GM23338 (cell line): ENCODE results near the gene ABCA4. TPM values are rescaled to one million over a fixed set of nuclear protein-coding genes. Genes with fewer than 3 reads are reported as not detected.

Experiments
- ATAC-seq: fragments of 200-7000 bp; cut with Tn5 transposase; 3 replicates; pipeline ENCODE4 v1.9.1; 2020
- DNase-seq: peaks from one replicate; pipeline ENCODE4 v3.0.0-alpha.2; 2015; ENCODE audit warnings: low spot score
- H2AFZ ChIP-seq: fragments of 200-600 bp; sonication (generic); 2 replicates; pipeline ENCODE4 v1.8.0; 2016; ENCODE audit warnings: antibody characterized with exemption, mild to moderate bottlenecking, moderate library complexity
- H3F3A ChIP-seq: fragments of 200-600 bp; sonication (generic); replicated peaks from 2 replicates; pipeline ENCODE4 v1.8.0; 2017; ENCODE audit warnings: antibody characterized with exemption, mixed run types, low read depth
- H3K27ac ChIP-seq: fragments of 200-600 bp; sonication (generic); 2 replicates; pipeline ENCODE4 v1.6.1; 2016; ENCODE audit warnings: low read depth
- H3K27me3 ChIP-seq: fragments of 200-600 bp; sonication (generic); 2 replicates; pipeline ENCODE4 v1.8.0; 2016; ENCODE audit warnings: mild to moderate bottlenecking, mixed run types, moderate library complexity; ENCODE audit not compliant: insufficient read depth
- H3K36me3 ChIP-seq: fragments of 200-600 bp; sonication (generic); 2 replicates; pipeline ENCODE4 v1.8.0; 2016; ENCODE audit warnings: mild to moderate bottlenecking; ENCODE audit not compliant: insufficient read depth
- H3K4me1 ChIP-seq: fragments of 200-600 bp; sonication (generic); 2 replicates; pipeline ENCODE4 v1.8.0; 2016; ENCODE audit warnings: mild to moderate bottlenecking, moderate library complexity; ENCODE audit not compliant: insufficient read depth
- H3K4me2 ChIP-seq: fragments of 200-600 bp; sonication (generic); 2 replicates; pipeline ENCODE4 v1.7.1; 2017; ENCODE audit warnings: mixed run types
- H3K4me3 ChIP-seq: fragments of 200-600 bp; sonication (generic); 2 replicates; pipeline ENCODE4 v1.6.1; 2016; ENCODE audit warnings: mixed run types
- H3K79me2 ChIP-seq: fragments of 200-600 bp; sonication (generic); replicated peaks from 2 replicates; pipeline ENCODE4 v1.8.0; 2017; ENCODE audit warnings: mild to moderate bottlenecking; ENCODE audit not compliant: insufficient read depth
- H3K9me2 ChIP-seq: fragments of 200-600 bp; sonication (generic); 2 replicates; pipeline ENCODE4 v1.8.0; 2017; ENCODE audit not compliant: insufficient read depth
- H4K20me1 ChIP-seq: fragments of 200-600 bp; sonication (generic); replicated peaks from 2 replicates; pipeline ENCODE4 v1.8.0; 2017; ENCODE audit warnings: mild to moderate bottlenecking; ENCODE audit not compliant: insufficient read depth
- H3K27ac Mint-ChIP-seq: 2 replicates; pipeline ENCODE4 v1.8.0; 2020; ENCODE audit warnings: inconsistent platforms, mild to moderate bottlenecking, moderate library complexity, mixed read lengths
- H3K27me3 Mint-ChIP-seq: 3 replicates; pipeline ENCODE4 v1.8.0; 2022; ENCODE audit warnings: low read depth, mild to moderate bottlenecking, moderate library complexity, mixed read lengths, inconsistent platforms; ENCODE audit not compliant: insufficient read depth, poor library complexity
- H3K36me3 Mint-ChIP-seq: 3 replicates; pipeline ENCODE4 v1.8.0; 2021; ENCODE audit warnings: low read depth, mild to moderate bottlenecking, inconsistent platforms, moderate library complexity, mixed read lengths
- H3K4me1 Mint-ChIP-seq: 3 replicates; pipeline ENCODE4 v1.8.0; 2020; ENCODE audit warnings: mild to moderate bottlenecking, inconsistent platforms, mixed read lengths
- H3K4me3 Mint-ChIP-seq: 3 replicates; pipeline ENCODE4 v1.8.0; 2021; ENCODE audit warnings: moderate library complexity, mild to moderate bottlenecking, inconsistent platforms, mixed read lengths
- H3K9me3 Mint-ChIP-seq: 3 replicates; pipeline ENCODE4 v1.8.0; 2020; ENCODE audit warnings: moderate library complexity, mild to moderate bottlenecking, inconsistent platforms, mixed read lengths
- CREB1 ChIP-seq: fragments of 250-450 bp; sonication (Bioruptor Pico); IDR thresholded peaks from 2 replicates; pipeline ENCODE4 v1.5.0; 2020; ENCODE audit warnings: low read depth, mild to moderate bottlenecking, moderate library complexity
- CTCF ChIP-seq, 2 experiments: fragments of 200-600 bp in 1 of 2; sonication (generic) in 1 of 2; conservative IDR thresholded peaks; 2 replicates each; pipeline versions ENCODE4 v1.5.1 to v1.6.1; 2016 to 2017; ENCODE audit warnings: antibody characterized with exemption in 2 of 2, low read depth in 2 of 2, mild to moderate bottlenecking in 2 of 2, moderate library complexity in 1 of 2
- ETS1 ChIP-seq: IDR thresholded peaks from 2 replicates; pipeline ENCODE4 v1.6.1; 2016; ENCODE audit warnings: antibody characterized with exemption
- EZH2 ChIP-seq: fragments of 200-600 bp; sonication (generic); IDR thresholded peaks from one replicate; pipeline ENCODE4 v1.8.0; 2017; ENCODE audit warnings: antibody characterized with exemption, mild to moderate bottlenecking, low read depth; ENCODE audit not compliant: unreplicated experiment
- EZH2phosphoT487 ChIP-seq: fragments of 200-600 bp; sonication (generic); IDR thresholded peaks from one replicate; pipeline ENCODE4 v1.8.1; 2018; ENCODE audit warnings: antibody characterized with exemption; ENCODE audit not compliant: unreplicated experiment
- JUNB ChIP-seq: IDR thresholded peaks from one replicate; pipeline ENCODE4 v1.6.1; 2016; ENCODE audit warnings: antibody characterized with exemption; ENCODE audit not compliant: unreplicated experiment
- NANOG ChIP-seq: IDR thresholded peaks from 2 replicates; pipeline ENCODE4 v1.6.1; 2016; ENCODE audit warnings: antibody characterized with exemption, borderline replicate concordance
- POLR2AphosphoS5 ChIP-seq: IDR thresholded peaks from 2 replicates; pipeline ENCODE4 v1.6.1; 2016; ENCODE audit warnings: antibody characterized with exemption, low read depth
- ZNF114 ChIP-seq: fragments of 250-450 bp; sonication (Bioruptor Pico); IDR thresholded peaks from 2 replicates; pipeline ENCODE4 v1.5.0; 2020; ENCODE audit warnings: mild to moderate bottlenecking, moderate library complexity
- ZNF331 ChIP-seq: fragments of 250-450 bp; sonication (Bioruptor Pico); IDR thresholded peaks from 2 replicates; pipeline ENCODE4 v1.5.0; 2020; ENCODE audit warnings: low read depth, mild to moderate bottlenecking, moderate library complexity
- ZNF462 ChIP-seq: fragments of 250-450 bp; sonication (Bioruptor Pico); IDR thresholded peaks from 2 replicates; pipeline ENCODE4 v1.5.0; 2020; ENCODE audit warnings: mild to moderate bottlenecking, moderate library complexity
- polyA plus RNA-seq: library from polyadenylated mRNA; unstranded; fragments of >200 nt; fragmentation: Nextera tagmentation; extraction: Ambion mirVana; gene quantifications from 2 replicates; pipeline ENCODE4 v1.2.1, GENCODE V29; 2016
- total RNA-seq: library from RNA; depleted of rRNA; stranded (reverse); fragments of >200 nt; shearing (Covaris generic); gene quantifications from 2 replicates; pipeline ENCODE4 v1.2.3, GENCODE V29; 2014
- TF ChIP-seq, protein P1 (sequence below): IDR thresholded peaks from one replicate; pipeline ENCODE4 v1.6.1; 2018; ENCODE audit warnings: antibody characterized with exemption; ENCODE audit not compliant: unreplicated experiment

The ABCA4 gene
- total and polyA plus RNA-seq, 2 experiments from 2014 or later, result not detected

DNA sequence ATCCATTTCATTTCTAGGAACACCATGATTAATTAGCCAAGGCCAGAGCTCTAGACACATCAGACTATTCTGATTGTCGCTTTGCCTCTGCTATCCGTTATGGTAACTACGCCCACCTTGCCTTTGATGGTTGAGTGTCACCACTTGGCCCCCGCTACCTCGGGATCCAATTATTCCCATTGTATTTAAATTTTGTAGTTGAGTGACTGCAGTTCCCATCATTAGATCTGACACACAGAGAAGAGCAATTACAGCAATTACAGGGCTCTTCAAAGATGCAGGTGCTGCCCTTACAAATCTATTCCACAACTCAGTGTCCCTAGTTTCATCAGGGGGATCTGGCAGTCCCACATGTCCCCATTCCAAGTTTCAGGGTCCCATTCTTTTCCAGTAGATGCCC lies 44.9 kb upstream of the ABCA4 start:
- no peaks in the 10 kb centered on the region for H3F3A ChIP-seq
- TF ChIP-seq CREB1 (CRISPR knock-in tag) (no peak), ZNF114 (no peak), ZNF331 (CRISPR knock-in tag) (no peak), ETS1 (no peak), ZNF462 (CRISPR knock-in tag) (no peak), EZH2 (no peak), POLR2AphosphoS5 (no peak), CTCF (conservative IDR thresholded peaks at IDR 0.05; ENCODE audit: low read depth in 2 of 2) (no peak), JUNB (no peak), NANOG (no peak), EZH2phosphoT487 (no peak)
- TF ChIP-seq, protein P1, sequence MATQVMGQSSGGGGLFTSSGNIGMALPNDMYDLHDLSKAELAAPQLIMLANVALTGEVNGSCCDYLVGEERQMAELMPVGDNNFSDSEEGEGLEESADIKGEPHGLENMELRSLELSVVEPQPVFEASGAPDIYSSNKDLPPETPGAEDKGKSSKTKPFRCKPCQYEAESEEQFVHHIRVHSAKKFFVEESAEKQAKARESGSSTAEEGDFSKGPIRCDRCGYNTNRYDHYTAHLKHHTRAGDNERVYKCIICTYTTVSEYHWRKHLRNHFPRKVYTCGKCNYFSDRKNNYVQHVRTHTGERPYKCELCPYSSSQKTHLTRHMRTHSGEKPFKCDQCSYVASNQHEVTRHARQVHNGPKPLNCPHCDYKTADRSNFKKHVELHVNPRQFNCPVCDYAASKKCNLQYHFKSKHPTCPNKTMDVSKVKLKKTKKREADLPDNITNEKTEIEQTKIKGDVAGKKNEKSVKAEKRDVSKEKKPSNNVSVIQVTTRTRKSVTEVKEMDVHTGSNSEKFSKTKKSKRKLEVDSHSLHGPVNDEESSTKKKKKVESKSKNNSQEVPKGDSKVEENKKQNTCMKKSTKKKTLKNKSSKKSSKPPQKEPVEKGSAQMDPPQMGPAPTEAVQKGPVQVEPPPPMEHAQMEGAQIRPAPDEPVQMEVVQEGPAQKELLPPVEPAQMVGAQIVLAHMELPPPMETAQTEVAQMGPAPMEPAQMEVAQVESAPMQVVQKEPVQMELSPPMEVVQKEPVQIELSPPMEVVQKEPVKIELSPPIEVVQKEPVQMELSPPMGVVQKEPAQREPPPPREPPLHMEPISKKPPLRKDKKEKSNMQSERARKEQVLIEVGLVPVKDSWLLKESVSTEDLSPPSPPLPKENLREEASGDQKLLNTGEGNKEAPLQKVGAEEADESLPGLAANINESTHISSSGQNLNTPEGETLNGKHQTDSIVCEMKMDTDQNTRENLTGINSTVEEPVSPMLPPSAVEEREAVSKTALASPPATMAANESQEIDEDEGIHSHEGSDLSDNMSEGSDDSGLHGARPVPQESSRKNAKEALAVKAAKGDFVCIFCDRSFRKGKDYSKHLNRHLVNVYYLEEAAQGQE, result no peak
- H3K79me2 ChIP-seq, result no peaks in the 10 kb centered on the region
- Mint-ChIP-seq H3K4me1 (no peaks in the 10 kb centered on the region), H3K36me3 (no peaks in the 10 kb centered on the region), H3K9me3 (no peaks in the 10 kb centered on the region; the same call in 2 of the 3 replicates), H3K27me3 (peaks cover 5% of the 10 kb centered on the region), H3K4me3 (no peak overlapping the region), H3K27ac (no peak overlapping the region)
- no peaks in the 10 kb centered on the region for H3K4me1 ChIP-seq
- DNase-seq (no peak), ATAC-seq (no peak)
- H3K27me3 ChIP-seq, result no peaks in the 10 kb centered on the region
- no peak overlapping the region for H2AFZ ChIP-seq
- H3K4me3 ChIP-seq, result no peak overlapping the region
- H3K27ac ChIP-seq, result no peak overlapping the region
- H3K4me2 ChIP-seq, result no peak overlapping the region
- no peaks in the 10 kb centered on the region for H3K9me2 ChIP-seq
- H4K20me1 ChIP-seq, result no peaks in the 10 kb centered on the region
- H3K36me3 ChIP-seq, result no peaks in the 10 kb centered on the region
